Activated CD8-positive, alpha-beta T cell treated with anti-CD3 and anti-CD28 coated beads, Interleukin-2, amount 10 ng/mL, durations not matched to agents 7 days and 5 days (primary cell): ENCODE results near the gene HPN. TPM values are rescaled to one million over a fixed set of nuclear protein-coding genes. Genes with fewer than 3 reads are reported as not detected.
"Not testable (repeated sequence)": the region's sequence is repeated elsewhere in the genome, so short reads cannot be mapped to it uniquely, and the experiment has no call there.

Source experiments
- ATAC-seq: fragments of 150-1000 bp; cut with Tn5 transposase; one replicate; pipeline ENCODE4 v1.10.0; 2021; ENCODE audit warnings: moderate library complexity
- CTCF ChIA-PET: fragments of 350-600 bp; sonication (Branson Sonifier 250); formaldehyde crosslinking; loops from one replicate; lab custom pipeline; 2021; ENCODE audit warnings: antibody characterized with exemption; lab: Charles Lee
- POLR2A ChIA-PET: fragments of 350-600 bp; sonication (Branson Sonifier 250); formaldehyde crosslinking; loops from one replicate; lab custom pipeline; 2021; ENCODE audit warnings: antibody characterized with exemption; lab: Charles Lee
- DNase-seq: peaks from one replicate; pipeline ENCODE4 v3.0.0-alpha.2; 2020
- H3K27ac Mint-ChIP-seq: one replicate; pipeline ENCODE4 v1.8.0; 2021; ENCODE audit warnings: mild to moderate bottlenecking, mixed read lengths
- H3K27me3 Mint-ChIP-seq: one replicate; pipeline ENCODE4 v1.8.0; 2021; ENCODE audit warnings: low read depth, mixed read lengths
- H3K36me3 Mint-ChIP-seq: one replicate; pipeline ENCODE4 v1.8.0; 2021; ENCODE audit warnings: low read depth, mixed read lengths
- H3K4me1 Mint-ChIP-seq: one replicate; pipeline ENCODE4 v1.8.0; 2021; ENCODE audit warnings: low read depth, mixed read lengths
- H3K4me3 Mint-ChIP-seq: one replicate; pipeline ENCODE4 v1.8.0; 2021; ENCODE audit warnings: mild to moderate bottlenecking, mixed read lengths
- H3K9me3 Mint-ChIP-seq: one replicate; pipeline ENCODE4 v1.8.0; 2022; ENCODE audit warnings: mixed read lengths; ENCODE audit not compliant: insufficient read depth
- total RNA-seq, 2 experiments: library from RNA; stranded (reverse); gene quantifications; one replicate each; pipeline ENCODE4 v1.2.3, GENCODE V29; 2021

Gene HPN
- total RNA-seq, 2 experiments from 2014 or later: not detected

DNA sequence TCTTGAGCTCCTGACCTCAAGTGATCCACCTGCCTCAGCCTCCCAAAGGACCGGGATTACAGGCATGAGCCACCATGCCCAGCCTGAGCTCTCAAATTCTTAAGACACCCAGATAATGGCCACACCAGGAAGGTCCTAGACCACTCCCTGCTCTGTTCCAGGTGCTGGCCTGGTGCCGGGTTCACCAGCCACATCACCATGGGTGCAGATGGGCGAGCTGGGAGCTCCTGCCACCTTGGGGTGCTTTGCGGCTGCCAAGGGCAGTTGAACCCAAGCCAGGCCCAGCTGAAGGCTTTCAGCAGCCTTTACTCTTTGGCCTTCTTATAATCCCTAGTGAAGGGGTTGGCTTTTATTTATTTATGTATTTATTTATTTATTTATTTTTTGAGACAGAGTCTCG, 4.9 kb downstream of the HPN start:
- no peak overlapping the region for H3K27ac Mint-ChIP-seq
- ChIA-PET CTCF (interaction anchor here (0.6 kb wide), 1 partner anchor 74 kb away, joined by 3 read pairs; no protein-coding TSS in a partner anchor), POLR2A (interaction anchor here (0.5 to 0.6 kb wide), 2 partner anchors 25 to 196 kb away, joined by 3 read pairs; no protein-coding TSS in a partner anchor)
- H3K4me3 Mint-ChIP-seq: no peak overlapping the region
- H3K9me3 Mint-ChIP-seq: no peaks in the 10 kb centered on the region
- H3K4me1 Mint-ChIP-seq: peaks cover 14% of the 10 kb centered on the region
- peaks cover 3% of the 10 kb centered on the region for H3K27me3 Mint-ChIP-seq
- ATAC-seq: no peak
- H3K36me3 Mint-ChIP-seq: no peaks in the 10 kb centered on the region
- no peak for DNase-seq

- Mint-ChIP-seq H3K9me3 (no peaks in the 10 kb centered on the region), H3K27ac (no peak overlapping the region), H3K4me1 (peaks cover 14% of the 10 kb centered on the region), H3K36me3 (no peaks in the 10 kb centered on the region), H3K4me3 (no peak overlapping the region), H3K27me3 (no peaks in the 10 kb centered on the region)
- POLR2A ChIA-PET: no interaction called here
- CTCF ChIA-PET: interaction anchor here (0.9 to 1.0 kb wide), 2 partner anchors 18 to 22 kb away, joined by 4 read pairs; no protein-coding TSS in a partner anchor
- no peak for DNase-seq
- no peak for ATAC-seq
Measured at GRCh38 chr19:35048911-35049411, 7.4 kb downstream of the HPN start.

GRCh38 chr19:35049456-35049855, 7.9 kb downstream of the HPN start:
- POLR2A ChIA-PET: no interaction called here
- CTCF ChIA-PET: interaction anchor here (0.9 kb wide), 1 partner anchor 17 kb away, joined by 4 read pairs; no protein-coding TSS in a partner anchor
- Mint-ChIP-seq H3K27me3 (no peaks in the 10 kb centered on the region), H3K27ac (no peak overlapping the region), H3K4me1 (peaks cover 12% of the 10 kb centered on the region), H3K4me3 (no peak overlapping the region), H3K36me3 (no peaks in the 10 kb centered on the region), H3K9me3 (no peaks in the 10 kb centered on the region)
- DNase-seq (no peak), ATAC-seq (no peak)

- H3K27ac Mint-ChIP-seq, ATAC-seq, H3K4me1 Mint-ChIP-seq, CTCF ChIA-PET, H3K4me3 Mint-ChIP-seq, DNase-seq, H3K9me3 Mint-ChIP-seq, POLR2A ChIA-PET, H3K36me3 Mint-ChIP-seq, H3K27me3 Mint-ChIP-seq: not testable (repeated sequence)
Measured at GRCh38 chr19:35050662-35051061, 9.1 kb downstream of the HPN start.

DNA sequence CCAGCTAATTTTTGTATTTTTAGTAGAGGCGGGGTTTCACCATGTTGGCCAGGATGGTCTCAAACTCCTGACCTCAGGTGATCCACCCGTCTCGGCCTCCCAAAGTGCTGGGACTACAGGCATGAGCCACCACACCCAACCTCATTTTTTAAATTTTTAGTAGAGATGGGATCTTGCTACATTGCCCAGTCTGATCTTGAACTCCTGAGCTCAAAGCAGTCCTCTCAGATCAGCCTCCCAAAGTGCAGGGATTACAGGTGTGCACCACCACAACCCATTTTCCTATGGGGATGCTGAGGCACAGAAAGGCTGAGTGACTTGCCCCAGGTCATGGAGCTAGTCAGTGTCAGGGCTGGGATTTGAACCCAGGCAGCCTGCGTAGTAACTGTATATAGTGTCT, 9.7 kb downstream of the HPN start:
- H3K4me3 Mint-ChIP-seq, DNase-seq, H3K4me1 Mint-ChIP-seq, H3K27me3 Mint-ChIP-seq, H3K9me3 Mint-ChIP-seq, ATAC-seq, H3K36me3 Mint-ChIP-seq, H3K27ac Mint-ChIP-seq, POLR2A ChIA-PET: not testable (repeated sequence)
- CTCF ChIA-PET: interaction anchor here (1.6 kb wide), 1 partner anchor 15 kb away, joined by 3 read pairs; no protein-coding TSS in a partner anchor

GRCh38 chr19:35051796-35052195, 10.3 kb downstream of the HPN start:
- ChIA-PET CTCF (interaction anchor here (1.6 kb wide), 1 partner anchor 15 kb away, joined by 3 read pairs; no protein-coding TSS in a partner anchor), POLR2A (no interaction called here)
- Mint-ChIP-seq H3K9me3 (no peaks in the 10 kb centered on the region), H3K27me3 (no peaks in the 10 kb centered on the region), H3K27ac (no peak overlapping the region), H3K4me1 (no peaks in the 10 kb centered on the region), H3K4me3 (no peak overlapping the region), H3K36me3 (no peaks in the 10 kb centered on the region)
- DNase-seq: no peak
- no peak for ATAC-seq

DNA sequence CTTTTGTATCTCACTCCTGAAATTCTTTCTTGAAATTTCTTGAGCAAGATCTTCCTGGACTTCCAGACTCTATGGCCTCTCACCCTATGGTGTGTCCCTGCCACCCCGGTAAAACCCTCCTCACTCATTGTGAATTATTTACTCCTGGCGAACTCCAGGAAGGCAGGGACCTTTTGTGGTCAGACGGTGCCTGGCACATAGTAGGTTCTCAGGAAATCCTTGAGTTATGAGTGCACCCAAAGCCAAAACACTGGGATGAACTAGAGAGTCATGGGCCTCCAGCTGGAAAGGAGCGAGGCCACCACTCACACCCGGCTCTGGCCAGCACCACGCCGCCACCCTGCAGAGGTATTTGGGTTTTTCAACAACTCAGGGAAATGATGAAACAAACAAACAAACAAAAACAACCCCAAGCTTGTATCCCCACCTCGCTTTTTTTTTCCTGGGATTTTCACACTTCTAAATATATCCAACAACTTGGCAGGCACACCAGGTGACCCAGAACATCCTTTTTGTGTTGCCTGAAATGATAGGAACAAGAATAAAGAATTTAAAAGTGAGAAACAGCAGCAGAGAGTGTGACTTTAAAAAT, 11.2 kb downstream of the HPN start:
- no peaks in the 10 kb centered on the region for H3K36me3 Mint-ChIP-seq
- H3K4me1 Mint-ChIP-seq: no peaks in the 10 kb centered on the region
- ATAC-seq (no peak), DNase-seq (no peak)
- no peak overlapping the region for H3K27ac Mint-ChIP-seq
- CTCF ChIA-PET: interaction anchor here (1.6 to 3.9 kb wide), 2 partner anchors 9 to 14 kb away, joined by 3 to 20 read pairs; no protein-coding TSS in a partner anchor
- POLR2A ChIA-PET: no interaction called here
- H3K9me3 Mint-ChIP-seq: no peaks in the 10 kb centered on the region
- no peak overlapping the region for H3K4me3 Mint-ChIP-seq
- H3K27me3 Mint-ChIP-seq: no peaks in the 10 kb centered on the region

- CTCF ChIA-PET: interaction anchor here (1.3 to 3.9 kb wide), 2 partner anchors 10 to 38 kb away, joined by 3 to 20 read pairs; no protein-coding TSS in a partner anchor
- DNase-seq: no peak
- Mint-ChIP-seq H3K27me3 (no peaks in the 10 kb centered on the region), H3K27ac (no peak overlapping the region), H3K9me3 (no peaks in the 10 kb centered on the region), H3K4me3 (no peak overlapping the region), H3K36me3 (no peaks in the 10 kb centered on the region), H3K4me1 (no peaks in the 10 kb centered on the region)
- POLR2A ChIA-PET: no interaction called here
- no peak for ATAC-seq
Measured at GRCh38 chr19:35053667-35054293, 12.3 kb downstream of the HPN start.

- POLR2A ChIA-PET: no interaction called here
- H3K27me3 Mint-ChIP-seq: no peaks in the 10 kb centered on the region
- no peaks in the 10 kb centered on the region for H3K4me1 Mint-ChIP-seq
- no peak for ATAC-seq
- CTCF ChIA-PET: interaction anchor here (1.3 to 3.9 kb wide), 3 partner anchors 11 to 37 kb away, joined by 3 to 20 read pairs (median 10); no protein-coding TSS in a partner anchor
- H3K4me3 Mint-ChIP-seq: no peak overlapping the region
- no peak for DNase-seq
- H3K36me3 Mint-ChIP-seq: no peaks in the 10 kb centered on the region
- no peaks in the 10 kb centered on the region for H3K9me3 Mint-ChIP-seq
- no peak overlapping the region for H3K27ac Mint-ChIP-seq
Measured at GRCh38 chr19:35054626-35055025, 13.1 kb downstream of the HPN start.

DNA sequence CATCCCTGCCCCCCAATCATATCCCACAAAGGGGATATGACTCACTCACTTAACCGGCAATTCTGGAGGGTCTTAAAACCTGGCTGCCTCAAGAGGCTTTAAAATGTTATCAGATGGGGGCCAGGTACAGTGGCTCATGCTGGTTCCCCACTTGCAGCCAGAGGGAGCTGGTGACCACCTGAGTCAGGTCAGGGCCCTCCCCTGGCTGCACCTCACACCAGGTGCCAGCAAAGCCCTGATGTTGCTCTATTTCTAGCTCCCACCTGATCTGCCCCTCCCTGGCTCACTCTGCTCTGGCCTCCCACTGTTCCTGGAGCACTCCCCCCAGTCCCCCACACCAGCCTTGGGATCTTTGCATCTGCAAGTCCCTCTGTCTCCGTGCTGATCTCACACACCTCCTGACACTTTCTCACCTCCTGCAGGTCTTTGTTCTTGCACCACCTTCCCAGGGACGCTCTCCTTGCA, 14.2 kb downstream of the HPN start:
- no peak overlapping the region for H3K27ac Mint-ChIP-seq
- POLR2A ChIA-PET: no interaction called here
- H3K4me1 Mint-ChIP-seq: no peaks in the 10 kb centered on the region
- ATAC-seq (peak; percentile 53), DNase-seq (peak; percentile 31)
- H3K27me3 Mint-ChIP-seq: no peaks in the 10 kb centered on the region
- no peak overlapping the region for H3K4me3 Mint-ChIP-seq
- CTCF ChIA-PET: interaction anchor here (0.8 to 3.9 kb wide), 5 partner anchors 11 to 86 kb away, joined by 3 to 20 read pairs (median 5); no protein-coding TSS in a partner anchor
- H3K36me3 Mint-ChIP-seq: no peaks in the 10 kb centered on the region
- no peaks in the 10 kb centered on the region for H3K9me3 Mint-ChIP-seq

DNA sequence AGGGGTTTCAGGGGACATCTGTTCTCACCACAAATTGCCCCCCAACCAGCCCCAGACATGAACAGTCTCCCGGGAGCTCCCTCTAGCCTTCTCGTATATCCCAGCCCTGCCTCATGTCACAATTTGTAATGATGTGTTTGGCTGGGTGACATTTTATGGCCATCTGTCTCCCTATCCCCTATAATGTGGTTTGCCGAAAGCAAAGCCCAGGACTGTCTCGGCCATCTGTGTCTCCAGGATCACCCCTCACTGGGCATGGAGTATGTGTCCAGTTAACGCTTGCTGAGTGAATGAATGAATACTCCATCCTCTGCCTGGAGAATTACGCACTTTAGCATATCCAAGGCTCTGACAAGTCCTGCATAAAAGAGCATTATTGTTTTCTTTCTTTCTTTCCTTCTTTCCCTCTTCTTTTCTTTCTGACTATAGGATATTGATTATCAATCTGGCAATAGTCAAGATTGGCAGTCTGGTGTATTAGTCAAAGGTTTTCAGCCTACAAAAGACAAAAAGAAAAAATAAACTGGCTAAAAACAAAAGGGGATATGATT, 15.1 kb downstream of the HPN start:
- ChIA-PET POLR2A (no interaction called here), CTCF (interaction anchor here (1.7 to 3.9 kb wide), 3 partner anchors 10 to 79 kb away, joined by 3 to 20 read pairs (median 10); no protein-coding TSS in a partner anchor)
- Mint-ChIP-seq H3K36me3 (no peaks in the 10 kb centered on the region), H3K4me3 (no peak overlapping the region), H3K27me3 (no peaks in the 10 kb centered on the region), H3K9me3 (no peaks in the 10 kb centered on the region), H3K27ac (no peak overlapping the region), H3K4me1 (no peaks in the 10 kb centered on the region)
- ATAC-seq (no peak), DNase-seq (no peak)
